Measurements from ENCODE around the gene DEAF1. TPM values are rescaled to one million over a fixed set of nuclear protein-coding genes. Genes with fewer than 3 reads are reported as not detected.

The DEAF1 gene
- total RNA-seq, 2 donors from 2014 or later: 44.1 to 51.9 TPM

DNA sequence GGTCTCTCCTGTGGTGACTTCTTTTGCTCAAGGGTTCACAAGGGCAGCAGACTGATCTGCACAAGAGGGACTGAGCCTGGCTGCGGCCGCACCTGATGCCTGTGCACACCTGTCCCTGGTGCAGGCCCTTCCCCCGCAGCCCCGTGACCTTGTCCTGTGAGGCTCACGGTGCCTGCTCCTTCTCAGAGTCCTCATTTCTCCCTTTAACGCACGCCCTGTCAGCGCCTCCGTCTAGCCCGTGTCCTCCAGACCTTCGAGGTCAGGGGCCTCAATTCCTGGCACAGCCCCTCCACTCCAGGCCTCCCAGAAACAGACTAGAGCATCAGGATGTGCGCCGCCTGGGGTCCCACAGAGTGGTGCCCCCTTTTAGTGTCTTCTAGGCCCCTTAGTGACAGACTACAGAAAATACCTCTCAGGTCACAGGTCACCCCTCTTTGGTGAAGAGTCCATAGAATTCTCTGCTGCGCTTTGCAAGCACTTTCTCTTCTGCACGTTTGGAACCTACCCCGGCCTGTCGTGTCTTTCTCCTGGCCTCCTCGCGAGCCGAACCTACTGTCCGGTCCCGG lies 59.0 kb downstream of the DEAF1 start:
- DNase-seq: no peak
- H3K4me3 ChIP-seq (ENCODE audit: low read length): no peak overlapping the region
- no peak overlapping the region for H3K27ac ChIP-seq (ENCODE audit: low read depth, low read length)
- Mint-ChIP-seq H3K9me3 (no peaks in the 10 kb centered on the region), H3K4me1 (peaks cover 9% of the 10 kb centered on the region), H3K36me3 (ENCODE audit: low read depth) (peaks cover 7% of the 10 kb centered on the region), H3K27ac (no peak overlapping the region), H3K27me3 (ENCODE audit: insufficient read depth) (peaks cover 63% of the 10 kb centered on the region), H3K4me3 (peak overlapping the region; percentile 24)
- H3K36me3 ChIP-seq (ENCODE audit: control insufficient read depth, insufficient read depth, low read length): no peaks in the 10 kb centered on the region
- peaks cover 3% of the 10 kb centered on the region for H3K4me1 ChIP-seq (ENCODE audit: control insufficient read depth, insufficient read depth, low read length)
- 75 to 76% methylated on average over 20 to 22 of the region's 22 CpGs for WGBS, 2 experiments (ENCODE audit: insufficient coverage in 1 of 2, insufficient read length in 1 of 2)
- H3K27me3 ChIP-seq (ENCODE audit: control insufficient read depth, insufficient read depth, low read length, poor library complexity, severe bottlenecking): peaks cover 55% of the 10 kb centered on the region
- H3K9ac ChIP-seq (ENCODE audit: extremely low read depth, low read length, poor library complexity, severe bottlenecking): no peak overlapping the region
- H3K9me3 ChIP-seq (ENCODE audit: control insufficient read depth, low read length): no peaks in the 10 kb centered on the region
- TF ChIP-seq, protein P1, sequence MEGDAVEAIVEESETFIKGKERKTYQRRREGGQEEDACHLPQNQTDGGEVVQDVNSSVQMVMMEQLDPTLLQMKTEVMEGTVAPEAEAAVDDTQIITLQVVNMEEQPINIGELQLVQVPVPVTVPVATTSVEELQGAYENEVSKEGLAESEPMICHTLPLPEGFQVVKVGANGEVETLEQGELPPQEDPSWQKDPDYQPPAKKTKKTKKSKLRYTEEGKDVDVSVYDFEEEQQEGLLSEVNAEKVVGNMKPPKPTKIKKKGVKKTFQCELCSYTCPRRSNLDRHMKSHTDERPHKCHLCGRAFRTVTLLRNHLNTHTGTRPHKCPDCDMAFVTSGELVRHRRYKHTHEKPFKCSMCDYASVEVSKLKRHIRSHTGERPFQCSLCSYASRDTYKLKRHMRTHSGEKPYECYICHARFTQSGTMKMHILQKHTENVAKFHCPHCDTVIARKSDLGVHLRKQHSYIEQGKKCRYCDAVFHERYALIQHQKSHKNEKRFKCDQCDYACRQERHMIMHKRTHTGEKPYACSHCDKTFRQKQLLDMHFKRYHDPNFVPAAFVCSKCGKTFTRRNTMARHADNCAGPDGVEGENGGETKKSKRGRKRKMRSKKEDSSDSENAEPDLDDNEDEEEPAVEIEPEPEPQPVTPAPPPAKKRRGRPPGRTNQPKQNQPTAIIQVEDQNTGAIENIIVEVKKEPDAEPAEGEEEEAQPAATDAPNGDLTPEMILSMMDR (conservative IDR thresholded peaks at IDR 0.05): no peak

GRCh38 chr11:630871-631270 lies 64.2 kb downstream of the DEAF1 start:
- H3K27me3 Mint-ChIP-seq (ENCODE audit: insufficient read depth): peaks cover 38% of the 10 kb centered on the region
- no peaks in the 10 kb centered on the region for H3K36me3 ChIP-seq (ENCODE audit: control insufficient read depth, insufficient read depth, low read length)

DNA sequence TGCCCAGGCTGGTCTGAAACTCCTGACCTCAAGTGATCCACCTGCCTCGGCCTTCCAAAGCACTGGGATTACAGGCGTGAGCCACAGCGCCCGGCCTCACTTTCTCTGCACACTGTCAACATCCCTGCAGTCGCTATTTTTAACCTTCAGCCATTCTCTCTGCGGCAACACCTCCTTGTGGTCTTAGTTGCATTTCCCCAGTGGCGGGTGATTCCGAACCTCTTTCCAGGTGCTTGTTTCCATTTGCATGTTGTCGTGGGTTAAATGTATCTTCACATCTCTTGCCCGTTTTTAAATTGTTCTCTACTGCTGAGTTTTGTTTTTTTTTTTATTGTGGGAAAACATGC lies 65.8 kb downstream of the DEAF1 start:
- Mint-ChIP-seq H3K27me3 (ENCODE audit: insufficient read depth) (peaks cover 22% of the 10 kb centered on the region), H3K36me3 (ENCODE audit: low read depth) (peaks cover 10% of the 10 kb centered on the region), H3K9me3 (peaks cover 5% of the 10 kb centered on the region), H3K4me3 (no peak overlapping the region), H3K4me1 (no peaks in the 10 kb centered on the region), H3K27ac (no peak overlapping the region)
- H3K4me1 ChIP-seq (ENCODE audit: control insufficient read depth, insufficient read depth, low read length): no peaks in the 10 kb centered on the region
- 56 to 76% methylated on average over 4 to 10 of the region's 10 CpGs for WGBS, 2 experiments (ENCODE audit: insufficient coverage in 1 of 2, insufficient read length in 1 of 2)
- H3K27ac ChIP-seq (ENCODE audit: low read depth, low read length): no peak overlapping the region
- no peak overlapping the region for H3K4me3 ChIP-seq (ENCODE audit: low read length)
- no peaks in the 10 kb centered on the region for H3K36me3 ChIP-seq (ENCODE audit: control insufficient read depth, insufficient read depth, low read length)
- H3K27me3 ChIP-seq (ENCODE audit: control insufficient read depth, insufficient read depth, low read length, poor library complexity, severe bottlenecking): peaks cover 12% of the 10 kb centered on the region
- peak; percentile 66 for DNase-seq
- TF ChIP-seq, protein P1 (conservative IDR thresholded peaks at IDR 0.05): peak; percentile 38
- H3K9me3 ChIP-seq (ENCODE audit: control insufficient read depth, low read length): no peaks in the 10 kb centered on the region
- no peak overlapping the region for H3K9ac ChIP-seq (ENCODE audit: extremely low read depth, low read length, poor library complexity, severe bottlenecking)

More at GRCh38 chr11:630871-631270, 64.2 kb downstream of the DEAF1 start:
- Histone ChIP-seq H3K9me3 (ENCODE audit: control insufficient read depth, low read length) (no peaks in the 10 kb centered on the region), H3K4me3 (ENCODE audit: low read length) (no peak overlapping the region), H3K27ac (ENCODE audit: low read depth, low read length) (no peak overlapping the region), H3K4me1 (ENCODE audit: control insufficient read depth, insufficient read depth, low read length) (no peaks in the 10 kb centered on the region), H3K9ac (ENCODE audit: extremely low read depth, low read length, poor library complexity, severe bottlenecking) (no peak overlapping the region), H3K27me3 (ENCODE audit: control insufficient read depth, insufficient read depth, low read length, poor library complexity, severe bottlenecking) (peaks cover 23% of the 10 kb centered on the region)
- 86 to 95% methylated on average over 5 of the region's 5 CpGs for WGBS, 2 experiments (ENCODE audit: insufficient coverage in 1 of 2, insufficient read length in 1 of 2)
- Mint-ChIP-seq H3K27ac (no peak overlapping the region), H3K4me1 (no peaks in the 10 kb centered on the region), H3K4me3 (no peak overlapping the region), H3K9me3 (peaks cover 5% of the 10 kb centered on the region), H3K36me3 (ENCODE audit: low read depth) (peaks cover 10% of the 10 kb centered on the region)
- DNase-seq: no peak
- TF ChIP-seq, protein P1 (conservative IDR thresholded peaks at IDR 0.05): no peak

Data from endodermal cell (in vitro differentiated cells).